Measurements from ENCODE around the gene FILIP1L.

Gene FILIP1L

DNA sequence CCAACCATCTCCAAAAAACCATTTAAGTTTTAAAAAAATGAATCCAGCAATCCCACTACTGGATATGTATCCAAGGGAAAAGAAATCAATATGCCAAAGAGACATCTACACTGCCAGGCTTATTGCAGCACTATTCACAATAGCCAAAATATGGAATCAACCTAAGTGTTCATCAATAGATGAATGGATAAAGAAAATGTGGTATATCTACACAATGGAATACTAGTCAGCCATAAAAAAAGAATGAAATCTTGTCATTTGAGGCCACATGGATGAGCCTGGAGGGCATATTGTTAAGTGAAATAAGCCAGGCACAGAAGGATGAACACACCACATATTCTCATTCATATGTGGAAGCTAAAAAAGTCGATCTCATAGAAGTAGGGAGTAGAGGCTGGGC is 136.1 kb downstream of the FILIP1L start:
- TF ChIP-seq, protein P1, sequence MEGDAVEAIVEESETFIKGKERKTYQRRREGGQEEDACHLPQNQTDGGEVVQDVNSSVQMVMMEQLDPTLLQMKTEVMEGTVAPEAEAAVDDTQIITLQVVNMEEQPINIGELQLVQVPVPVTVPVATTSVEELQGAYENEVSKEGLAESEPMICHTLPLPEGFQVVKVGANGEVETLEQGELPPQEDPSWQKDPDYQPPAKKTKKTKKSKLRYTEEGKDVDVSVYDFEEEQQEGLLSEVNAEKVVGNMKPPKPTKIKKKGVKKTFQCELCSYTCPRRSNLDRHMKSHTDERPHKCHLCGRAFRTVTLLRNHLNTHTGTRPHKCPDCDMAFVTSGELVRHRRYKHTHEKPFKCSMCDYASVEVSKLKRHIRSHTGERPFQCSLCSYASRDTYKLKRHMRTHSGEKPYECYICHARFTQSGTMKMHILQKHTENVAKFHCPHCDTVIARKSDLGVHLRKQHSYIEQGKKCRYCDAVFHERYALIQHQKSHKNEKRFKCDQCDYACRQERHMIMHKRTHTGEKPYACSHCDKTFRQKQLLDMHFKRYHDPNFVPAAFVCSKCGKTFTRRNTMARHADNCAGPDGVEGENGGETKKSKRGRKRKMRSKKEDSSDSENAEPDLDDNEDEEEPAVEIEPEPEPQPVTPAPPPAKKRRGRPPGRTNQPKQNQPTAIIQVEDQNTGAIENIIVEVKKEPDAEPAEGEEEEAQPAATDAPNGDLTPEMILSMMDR (IDR thresholded peaks at IDR 0.05), result no peak
- H3K36me3 ChIP-seq, result no peaks in the 10 kb centered on the region
- no peak overlapping the region for H3K27ac ChIP-seq
- intact Hi-C loops (cut with DNase I; ENCODE audit: low total_unique reads), result no loop called here
- H3K4me1 ChIP-seq, result peaks cover 0 to 17% (median under 1%) of the 10 kb centered on the region in 4 donors
- no peak overlapping the region for H3K4me3 ChIP-seq
- no peaks in the 10 kb centered on the region for H3K27me3 ChIP-seq
- H3K9me3 ChIP-seq, result no peaks in the 10 kb centered on the region
- DNase-seq, result no peak

DNA sequence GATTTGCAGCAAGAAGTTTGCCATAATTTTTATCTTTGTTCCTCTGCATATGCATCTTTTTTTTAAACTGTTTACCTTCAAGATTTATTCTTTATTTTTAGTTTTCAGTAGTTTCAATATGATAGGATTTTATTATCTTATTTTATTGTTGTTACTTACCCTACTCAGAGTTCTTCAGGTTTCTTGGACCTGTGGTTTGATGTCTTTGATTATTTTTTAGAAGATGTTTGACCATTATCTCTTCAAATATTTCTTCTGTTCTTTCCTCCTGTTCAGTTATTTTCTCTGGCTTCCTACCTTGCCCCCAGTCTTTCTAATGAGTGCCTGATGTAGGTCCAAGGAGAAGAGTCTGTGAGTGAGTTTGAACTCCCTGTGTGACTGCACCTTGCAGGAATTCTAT is 137.7 kb downstream of the FILIP1L start:
- Histone ChIP-seq H3K27me3 (no peaks in the 10 kb centered on the region), H3K4me1 (peaks cover 0 to 32% (median 6%) of the 10 kb centered on the region in 4 donors), H3K4me3 (no peak overlapping the region), H3K36me3 (no peaks in the 10 kb centered on the region), H3K9me3 (no peaks in the 10 kb centered on the region), H3K27ac (no peak overlapping the region)
- no peak for DNase-seq
- TF ChIP-seq, protein P1 (IDR thresholded peaks at IDR 0.05), result no peak
- intact Hi-C loops (cut with DNase I; ENCODE audit: low total_unique reads), result no loop called here

DNA sequence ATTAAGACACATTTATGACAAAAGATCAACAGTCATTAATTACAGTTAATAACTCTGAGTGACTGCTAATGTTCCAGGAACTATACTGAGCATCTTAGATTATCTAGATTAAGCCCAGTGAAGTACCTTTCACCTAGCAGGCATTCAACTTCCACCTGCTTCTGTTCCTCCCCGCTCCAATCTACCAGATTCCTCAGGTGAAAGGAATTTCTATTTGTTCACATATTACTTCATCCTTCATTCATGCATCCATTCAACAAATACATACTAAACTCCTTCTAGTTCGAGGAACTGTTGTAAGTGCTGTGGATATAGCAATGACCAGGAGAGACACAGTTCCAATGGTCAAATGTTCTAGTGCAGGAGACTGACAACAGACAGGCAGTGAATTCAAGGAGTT is 139.3 kb downstream of the FILIP1L start:
- Histone ChIP-seq H3K9me3 (no peaks in the 10 kb centered on the region), H3K27me3 (no peaks in the 10 kb centered on the region), H3K4me1 (peaks cover 0 to 32% (median 6%) of the 10 kb centered on the region in 4 donors), H3K36me3 (no peaks in the 10 kb centered on the region), H3K4me3 (no peak overlapping the region), H3K27ac (no peak overlapping the region)
- intact Hi-C loops (cut with DNase I; ENCODE audit: low total_unique reads), result no loop called here
- no peak for DNase-seq
- TF ChIP-seq, protein P1 (IDR thresholded peaks at IDR 0.05), result no peak

DNA sequence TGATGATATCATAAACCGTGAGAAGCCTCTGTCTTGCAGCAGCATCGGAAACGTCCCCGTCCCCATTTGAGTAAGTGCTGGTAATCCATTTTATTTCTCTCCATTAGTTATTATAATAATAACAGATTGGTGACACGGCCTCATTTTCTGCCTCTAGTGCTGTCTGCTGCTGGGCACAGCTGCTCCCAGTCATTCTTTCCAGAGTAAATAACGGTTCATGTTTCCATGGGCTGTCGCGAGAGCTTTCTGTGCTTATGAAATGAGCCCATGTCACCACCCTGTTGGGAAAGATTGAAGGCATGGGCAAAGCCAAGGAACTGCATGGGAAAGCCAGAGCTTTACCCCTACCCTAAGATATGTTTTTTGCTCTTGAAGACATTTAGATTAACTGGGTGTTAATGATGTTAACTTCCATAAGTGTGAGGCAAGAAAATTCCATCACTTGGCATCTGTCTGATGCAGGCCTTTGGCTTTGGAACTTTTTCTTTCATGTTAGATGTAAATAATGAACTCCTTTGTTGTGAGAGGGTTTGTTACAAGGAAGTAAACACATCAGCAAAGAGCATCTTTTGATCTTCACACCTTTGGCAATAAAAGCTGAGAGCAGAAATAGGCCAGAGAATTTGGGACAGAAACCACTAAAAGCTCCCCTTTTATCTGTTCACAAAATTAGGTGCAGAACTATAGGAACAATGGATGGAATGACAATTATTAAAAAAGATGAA is 141.8 kb downstream of the FILIP1L start:
- H3K4me1 ChIP-seq, result peaks cover 0 to 40% (median 9%) of the 10 kb centered on the region in 4 donors
- no peaks in the 10 kb centered on the region for H3K9me3 ChIP-seq
- H3K4me3 ChIP-seq, result no peak overlapping the region
- H3K27ac ChIP-seq, result peak overlapping the region; percentile 52 to 59
- no peaks in the 10 kb centered on the region for H3K27me3 ChIP-seq
- TF ChIP-seq, protein P1 (IDR thresholded peaks at IDR 0.05), result no peak
- H3K36me3 ChIP-seq, result no peaks in the 10 kb centered on the region
- intact Hi-C loops (cut with DNase I; ENCODE audit: low total_unique reads), result no loop called here
- peak; percentile 40 to 73 for DNase-seq

DNA sequence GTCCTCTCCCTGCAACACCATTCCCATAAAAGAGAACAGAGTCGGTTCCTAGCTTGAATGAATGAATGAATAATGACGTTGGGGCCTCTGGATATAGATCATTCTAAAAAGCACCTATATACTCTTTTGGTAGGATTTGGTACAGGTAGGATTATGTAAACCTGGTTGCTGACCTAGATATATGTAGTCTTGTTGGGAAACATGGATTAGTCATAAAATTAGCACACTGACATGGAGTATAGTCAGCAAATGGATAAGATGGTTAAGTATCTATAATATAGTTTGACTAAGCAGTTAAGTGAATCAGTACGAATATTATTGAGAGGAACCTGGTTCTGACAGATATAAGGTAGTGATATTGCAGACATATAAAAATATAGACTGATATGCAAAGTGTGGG is 142.5 kb downstream of the FILIP1L start:
- Histone ChIP-seq H3K27me3 (no peaks in the 10 kb centered on the region), H3K27ac (peak overlapping the region; percentile 52 to 59), H3K9me3 (no peaks in the 10 kb centered on the region), H3K36me3 (no peaks in the 10 kb centered on the region), H3K4me3 (no peak overlapping the region), H3K4me1 (peaks cover 0 to 48% (median 16%) of the 10 kb centered on the region in 4 donors)
- intact Hi-C loops (cut with DNase I; ENCODE audit: low total_unique reads), result no loop called here
- TF ChIP-seq, protein P1 (IDR thresholded peaks at IDR 0.05), result no peak
- DNase-seq, result no peak
